NOMO-1 treated with dmso at 0.1 percent for 144 hours (cell line): Measurements from ENCODE around the gene RNU6-9.

Source experiments
- DNase-seq: peaks from one replicate; lab custom pipeline; 2025; ENCODE audit not compliant: unreplicated experiment; lab: John Stamatoyannopoulos, UW

RNU6-9 gene

DNA sequence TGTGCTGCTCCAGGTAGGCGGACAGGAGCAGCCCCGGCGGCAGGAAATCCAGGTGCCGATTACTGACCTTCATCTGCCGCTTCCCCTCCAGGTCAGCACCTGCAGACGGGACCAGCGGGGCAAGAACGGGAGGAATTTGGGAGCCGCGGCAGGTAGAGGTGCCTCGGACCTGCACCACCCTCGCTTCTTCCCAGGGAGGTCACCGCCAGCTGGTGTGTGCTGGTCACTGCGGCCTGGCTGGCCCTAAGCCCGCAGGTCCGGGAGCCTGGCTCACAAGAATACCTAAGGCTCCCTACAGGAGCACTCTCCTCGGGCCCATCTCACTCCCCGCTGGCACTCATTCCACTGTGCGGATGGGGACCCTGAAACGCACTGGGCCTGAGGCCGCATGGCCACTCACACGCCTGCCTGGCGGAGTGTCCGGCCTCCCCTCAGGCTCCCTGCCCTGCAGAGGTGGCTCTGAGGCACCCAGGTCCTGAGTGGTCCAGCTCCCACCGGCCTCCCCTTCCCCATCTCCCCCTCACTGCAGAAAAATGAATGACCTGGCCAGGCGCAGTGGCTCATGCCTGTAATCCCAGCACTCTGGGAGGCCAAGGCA, 4.3 kb downstream of the RNU6-9 start:
- no peak for DNase-seq

DNA sequence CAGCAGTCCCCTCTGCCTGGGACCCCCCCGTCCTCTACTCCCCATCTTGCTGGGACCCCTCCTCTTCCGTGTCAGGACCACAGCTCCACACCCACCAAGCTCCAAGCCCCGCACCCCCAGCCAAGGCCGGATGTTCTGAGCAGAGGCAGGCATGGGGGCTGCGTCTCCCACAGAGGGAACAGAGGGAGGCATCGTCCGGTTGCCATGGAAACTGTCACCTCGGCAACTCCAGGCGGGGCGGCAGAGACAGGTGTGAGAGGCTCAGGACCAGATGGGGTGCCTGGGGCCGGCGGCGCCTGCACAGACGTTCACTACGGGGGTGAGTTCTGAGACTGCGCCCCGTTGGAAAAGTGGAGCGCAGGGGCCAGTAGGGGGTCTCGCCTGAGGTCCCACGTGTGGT, 5.4 kb downstream of the RNU6-9 start:
- no peak for DNase-seq

DNA sequence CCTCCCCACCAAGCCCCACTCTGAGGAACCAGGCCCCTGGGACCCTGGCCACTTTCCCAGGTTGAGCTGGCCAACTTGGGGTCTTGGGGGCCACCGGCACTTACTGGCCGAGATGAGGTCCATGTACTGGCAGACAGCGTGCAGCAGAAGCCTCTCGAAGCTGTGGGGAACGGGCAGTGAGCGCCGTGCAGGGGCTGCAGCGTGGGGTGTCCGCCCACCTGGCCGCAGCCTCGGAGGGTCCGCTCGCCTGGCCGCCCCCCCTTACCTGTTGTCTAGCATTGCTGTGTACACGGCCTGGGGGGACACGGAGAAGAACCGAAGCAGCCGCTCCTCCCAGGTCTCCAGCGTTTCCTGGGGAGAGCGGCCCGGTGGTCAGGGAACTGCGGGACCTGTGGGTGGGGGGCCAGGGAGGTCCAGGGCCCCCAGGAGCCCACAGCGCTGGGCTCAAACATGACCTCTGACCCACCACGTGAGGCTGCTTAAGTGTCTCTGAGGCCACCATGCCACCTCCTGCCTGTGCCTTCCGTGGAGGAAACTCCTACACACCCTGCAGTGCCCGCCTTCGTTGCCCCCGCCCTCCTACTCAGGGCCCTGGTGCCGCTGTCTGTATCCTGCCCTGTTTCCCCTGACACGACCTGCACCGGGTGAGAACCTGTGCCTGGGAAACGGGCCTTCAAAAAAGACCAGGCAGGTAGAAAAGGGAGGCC, 6.2 kb downstream of the RNU6-9 start:
- DNase-seq: no peak

- DNase-seq: no peak
Measured at GRCh38 chr19:900043-900301, 6.7 kb downstream of the RNU6-9 start.

- no peak for DNase-seq
Measured at GRCh38 chr19:900302-901111, 7.2 kb downstream of the RNU6-9 start.

GRCh38 chr19:901216-902092, 8.2 kb downstream of the RNU6-9 start:
- no peak for DNase-seq

DNA sequence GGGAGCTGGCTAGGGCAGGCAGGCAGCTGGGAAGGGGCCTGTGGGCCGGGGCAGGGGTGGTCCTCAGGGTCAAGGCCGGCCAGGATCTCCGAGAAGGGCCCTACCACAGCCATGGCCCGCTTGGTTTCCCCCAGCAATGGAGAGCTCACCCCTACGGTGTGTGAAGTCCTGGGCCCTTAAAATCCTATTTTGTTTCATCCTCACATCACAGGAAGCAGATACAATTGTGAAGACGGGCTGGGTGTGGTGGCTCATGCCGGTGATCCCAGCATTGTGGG, 8.7 kb downstream of the RNU6-9 start:
- DNase-seq: no peak

GRCh38 chr19:902446-903226, 9.4 kb downstream of the RNU6-9 start:
- no peak for DNase-seq

DNA sequence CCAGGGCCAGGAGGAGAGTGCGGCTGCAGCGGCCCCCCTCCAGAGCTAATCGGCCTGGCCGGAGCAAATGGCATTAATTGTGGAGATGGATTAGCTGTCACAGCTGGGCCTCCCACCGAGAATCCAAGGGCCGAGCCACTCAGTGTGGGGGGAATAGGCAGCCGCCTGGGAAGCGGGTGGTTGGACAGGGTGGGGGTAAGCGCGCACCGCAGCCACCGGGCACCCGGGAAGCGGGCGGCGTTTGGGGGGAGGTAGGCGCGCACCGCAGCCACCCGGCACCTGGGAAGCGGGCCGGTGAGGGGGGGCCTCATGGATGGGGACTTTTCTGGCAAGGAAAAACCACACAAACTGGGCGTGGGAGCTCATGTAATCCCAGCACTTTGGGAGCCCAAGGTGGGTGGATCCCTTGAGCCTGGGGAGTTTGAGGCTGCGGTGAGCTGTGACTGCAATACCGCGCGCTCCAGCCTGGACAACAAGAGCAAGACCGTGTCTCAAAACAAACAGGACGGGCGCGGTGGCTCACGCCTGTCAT, 10.0 kb downstream of the RNU6-9 start:
- DNase-seq: no peak

DNA sequence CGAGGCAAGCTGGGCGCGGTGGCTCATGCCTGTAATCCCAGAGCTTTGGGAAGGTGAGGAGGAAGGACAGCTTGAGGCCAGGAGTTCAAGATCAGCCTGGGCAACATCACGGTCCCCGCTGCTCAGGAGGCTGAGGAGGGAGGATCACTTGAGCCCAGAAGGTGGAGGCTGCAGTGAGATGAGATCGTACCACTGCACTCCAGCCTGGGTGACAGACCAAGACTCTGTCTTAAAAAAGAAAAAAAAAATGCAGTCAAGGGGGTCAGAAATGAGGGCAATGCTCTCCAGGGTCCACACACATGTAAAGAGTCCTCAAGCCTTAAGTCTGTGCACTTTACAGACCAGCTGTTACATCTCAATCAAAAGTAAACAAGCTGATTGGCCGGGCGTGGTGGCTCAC, 11.3 kb downstream of the RNU6-9 start:
- DNase-seq: no peak

- DNase-seq: no peak
Measured at GRCh38 chr19:906480-906879, 13.2 kb downstream of the RNU6-9 start.

- DNase-seq: no peak
Measured at GRCh38 chr19:907183-907853, 14.0 kb downstream of the RNU6-9 start.

DNA sequence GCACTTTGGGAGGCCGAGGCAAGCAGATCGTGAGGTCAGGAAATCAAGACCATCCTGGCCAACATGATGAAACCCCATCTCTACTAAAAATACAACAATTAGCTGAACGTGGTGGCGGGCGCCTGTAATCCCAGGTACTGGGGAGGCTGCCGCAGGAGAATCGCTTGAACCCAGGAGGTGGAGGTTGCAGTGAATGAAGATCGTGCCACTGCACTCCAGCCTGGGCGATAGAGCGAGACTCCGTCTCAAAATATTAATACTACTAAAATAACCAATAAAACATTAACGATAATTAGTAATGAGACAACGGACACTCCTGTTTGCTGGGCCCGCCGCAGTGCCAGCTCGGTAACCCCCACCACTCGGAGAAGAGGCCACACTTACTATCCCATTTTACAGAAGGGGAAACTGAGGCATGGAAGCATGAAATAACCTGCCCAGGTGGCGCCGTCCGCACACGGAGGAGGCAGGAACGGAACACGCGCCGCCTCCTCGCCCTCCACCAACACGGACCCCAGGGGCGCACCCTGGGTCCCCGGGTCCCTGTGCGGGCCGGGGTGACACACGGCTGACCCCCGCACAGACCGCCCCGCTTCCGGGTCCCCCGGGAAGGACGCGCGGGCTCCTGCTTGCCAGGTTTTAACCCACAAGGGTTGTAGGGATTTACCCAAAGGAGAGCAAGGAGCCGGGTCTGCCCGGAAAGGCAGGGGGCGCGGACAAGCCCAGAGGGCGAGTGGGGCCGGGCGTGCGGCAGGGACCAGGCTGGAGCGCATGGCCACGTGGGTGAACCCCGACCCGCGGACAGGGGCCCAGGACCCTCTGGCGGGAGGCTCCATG, 18.1 kb downstream of the RNU6-9 start:
- DNase-seq: no peak

- DNase-seq: no peak
Measured at GRCh38 chr19:912181-913079, 19.1 kb downstream of the RNU6-9 start.

- peak; percentile 49 for DNase-seq
Measured at GRCh38 chr19:913080-913748, 19.9 kb downstream of the RNU6-9 start, which contains the start of gene R3HDM4. TSS of gene R3HDM4 (minus strand) at chr19:913219. CDS start at chr19:913157, 62 bp downstream.

GRCh38 chr19:916645-917322, 23.5 kb downstream of the RNU6-9 start:
- DNase-seq: no peak
